H1 (cell line): ENCODE results near the gene SUSD6. TPM values are rescaled to one million over a fixed set of nuclear protein-coding genes. Genes with fewer than 3 reads are reported as not detected.

Source experiments
- CTCF ChIA-PET: fragments of 300-600 bp; sonication (Branson Sonifier 250); formaldehyde crosslinking; loops from one replicate; lab custom pipeline; 2021; ENCODE audit not compliant: partially characterized antibody; lab: Charles Lee
- POLR2A ChIA-PET: fragments of 300-600 bp; sonication (Branson Sonifier 250); formaldehyde crosslinking; loops from one replicate; lab custom pipeline; 2021; ENCODE audit warnings: inconsistent platforms; ENCODE audit not compliant: partially characterized antibody; lab: Charles Lee
- DNase-seq, 2 experiments: peaks; one replicate each; pipeline versions ENCODE4 v3.0.0 to v3.0.0-alpha.2; 2010 to 2022; ENCODE audit warnings: low spot score in 2 of 2, low read depth in 1 of 2, mixed read lengths in 1 of 2
- FAIRE-seq: peaks from 2 replicates; lab custom pipeline; 2011; peaks lifted over from hg19 to GRCh38; lab: Jason Lieb, UNC
- H2AFZ ChIP-seq: 2 replicates; pipeline ENCODE4 v1.8.1; 2012; ENCODE audit warnings: low read length, inconsistent platforms
- H2AK5ac ChIP-seq: 2 replicates; pipeline ENCODE4 v1.6.1; 2013; ENCODE audit warnings: low read depth, low read length
- H2BK120ac ChIP-seq: replicated peaks from 2 replicates; pipeline ENCODE3; 2013; ENCODE audit warnings: low read depth, low read length, inconsistent platforms
- H2BK12ac ChIP-seq: 2 replicates; pipeline ENCODE4 v1.6.1; 2013; ENCODE audit warnings: low read depth, low read length
- H2BK15ac ChIP-seq: 2 replicates; pipeline ENCODE4 v1.6.1; 2013; ENCODE audit warnings: low read length
- H2BK20ac ChIP-seq: 2 replicates; pipeline ENCODE4 v1.6.1; 2013; ENCODE audit warnings: low read length
- H2BK5ac ChIP-seq: 2 replicates; pipeline ENCODE4 v1.6.1; 2013; ENCODE audit warnings: low read depth, low read length
- H3K14ac ChIP-seq: 2 replicates; pipeline ENCODE4 v1.6.1; 2013; ENCODE audit warnings: inconsistent platforms; ENCODE audit not compliant: insufficient read length
- H3K18ac ChIP-seq: 2 replicates; pipeline ENCODE4 v1.6.1; 2013; ENCODE audit warnings: low read length; ENCODE audit errors: extremely low read depth
- H3K23ac ChIP-seq: 2 replicates; pipeline ENCODE4 v1.6.1; 2013; ENCODE audit warnings: inconsistent platforms; ENCODE audit not compliant: insufficient read length
- H3K23me2 ChIP-seq: 2 replicates; pipeline ENCODE4 v1.6.1; 2013; ENCODE audit warnings: low read depth, low read length
- H3K27ac ChIP-seq: 2 replicates; pipeline ENCODE4 v1.6.1; 2011; ENCODE audit warnings: low read depth, low read length, inconsistent platforms
- H3K27me3 ChIP-seq, 4 experiments: replicated peaks in 1 of 4; 1 replicate in 1 of 4; 2 replicates in 3 of 4; pipeline versions ENCODE4 v1.6.1 to v1.8.1; 2011 to 2013; ENCODE audit warnings: low read length in 3 of 4, mild to moderate bottlenecking in 3 of 4, inconsistent platforms in 2 of 4, mixed read lengths in 2 of 4, moderate library complexity in 1 of 4; ENCODE audit not compliant: control insufficient read depth in 3 of 4, insufficient read depth in 3 of 4; ENCODE audit errors: extremely low read depth in 1 of 4
- H3K36me3 ChIP-seq, 4 experiments: 2 replicates each; pipeline versions ENCODE4 v1.6.1 to v1.8.1; 2011 to 2013; ENCODE audit warnings: mild to moderate bottlenecking in 4 of 4, low read length in 3 of 4, moderate library complexity in 2 of 4, control low read depth in 1 of 4, inconsistent platforms in 1 of 4; ENCODE audit not compliant: insufficient read depth in 4 of 4, control insufficient read depth in 2 of 4
- H3K4ac ChIP-seq: replicated peaks from 2 replicates; pipeline ENCODE3; 2013; ENCODE audit warnings: low read length, low read depth, mixed read lengths, inconsistent platforms; ENCODE audit not compliant: insufficient read length
- H3K4me1 ChIP-seq, 4 experiments: replicated peaks in 1 of 4; 1 replicate in 1 of 4; 2 replicates in 3 of 4; pipeline versions ENCODE4 v1.6.1 to v1.8.1; 2011 to 2013; ENCODE audit warnings: low read length in 3 of 4, inconsistent platforms in 2 of 4, mixed read lengths in 1 of 4; ENCODE audit not compliant: insufficient read depth in 4 of 4, control insufficient read depth in 3 of 4
- H3K4me2 ChIP-seq, 2 experiments: 2 replicates each; pipeline versions ENCODE4 v1.6.1 to v1.8.1; 2011 to 2013; ENCODE audit warnings: low read depth in 2 of 2, low read length in 2 of 2, control low read depth in 1 of 2, inconsistent platforms in 1 of 2, mild to moderate bottlenecking in 1 of 2; ENCODE audit not compliant: insufficient read depth in 1 of 2
- H3K4me3 ChIP-seq, 4 experiments: fragments of 200-600, 300-600 bp in 1 of 4; sonication (generic), shearing (Covaris generic), sonication (Bioruptor Twin) in 1 of 4; 2 replicates each; pipeline versions ENCODE4 v1.5.1 to v1.8.1; 2011 to 2016; ENCODE audit warnings: low read length in 4 of 4, low read depth in 3 of 4, control low read depth in 2 of 4, inconsistent platforms in 2 of 4, mild to moderate bottlenecking in 2 of 4, mixed read lengths in 1 of 4, moderate library complexity in 1 of 4; ENCODE audit not compliant: insufficient read depth in 2 of 4; ENCODE audit errors: extremely low read depth in 1 of 4
- H3K56ac ChIP-seq: replicated peaks from 2 replicates; pipeline ENCODE3; 2013; ENCODE audit warnings: low read depth, mild to moderate bottlenecking, mixed read lengths, low read length, inconsistent platforms; ENCODE audit not compliant: insufficient read length
- H3K79me1 ChIP-seq: 2 replicates; pipeline ENCODE4 v1.6.1; 2013; ENCODE audit warnings: low read depth, low read length, control low read depth
- H3K79me2 ChIP-seq, 2 experiments: 2 replicates each; pipeline versions ENCODE4 v1.6.1 to v1.8.1; 2012 to 2013; ENCODE audit warnings: low read length in 2 of 2, mild to moderate bottlenecking in 2 of 2, inconsistent platforms in 1 of 2; ENCODE audit not compliant: insufficient read depth in 2 of 2, control insufficient read depth in 1 of 2
- H3K9ac ChIP-seq, 4 experiments: replicated peaks in 1 of 4; 1 replicate in 1 of 4; 2 replicates in 3 of 4; pipeline versions ENCODE4 v1.6.1 to v1.8.1; 2011 to 2013; ENCODE audit warnings: low read depth in 3 of 4, low read length in 3 of 4, control low read depth in 2 of 4, mild to moderate bottlenecking in 2 of 4, moderate library complexity in 2 of 4, inconsistent platforms in 1 of 4; ENCODE audit errors: extremely low read depth in 1 of 4
- H3K9me3 ChIP-seq, 2 experiments: 2 replicates each; pipeline versions ENCODE4 v1.6.1 to v1.8.1; 2012 to 2013; ENCODE audit warnings: mild to moderate bottlenecking in 2 of 2, moderate library complexity in 2 of 2, control low read depth in 1 of 2, inconsistent platforms in 1 of 2, low read depth in 1 of 2, low read length in 1 of 2, mixed read lengths in 1 of 2; ENCODE audit not compliant: insufficient read depth in 2 of 2
- H4K20me1 ChIP-seq, 2 experiments: replicated peaks in 1 of 2; 2 replicates each; pipeline versions ENCODE3 to v1.8.1; 2011 to 2013; ENCODE audit warnings: inconsistent platforms in 2 of 2, low read length in 2 of 2, mild to moderate bottlenecking in 1 of 2; ENCODE audit not compliant: insufficient read depth in 2 of 2, control insufficient read depth in 1 of 2
- H4K5ac ChIP-seq: 2 replicates; pipeline ENCODE4 v1.6.1; 2013; ENCODE audit warnings: low read length, low read depth, mixed read lengths, inconsistent platforms; ENCODE audit not compliant: insufficient read length
- H4K8ac ChIP-seq: 2 replicates; pipeline ENCODE4 v1.8.0; 2013; ENCODE audit warnings: mild to moderate bottlenecking, moderate library complexity, low read length, inconsistent platforms; ENCODE audit not compliant: insufficient read depth; ENCODE audit errors: extremely low read depth
- H4K91ac ChIP-seq: replicated peaks from 2 replicates; pipeline ENCODE3; 2013; ENCODE audit warnings: low read length, mixed read lengths, inconsistent platforms; ENCODE audit not compliant: insufficient read length
- HDAC6 ChIP-seq: IDR thresholded peaks from one replicate; pipeline ENCODE4 v1.7.1; 2012; ENCODE audit warnings: low read depth, mild to moderate bottlenecking, inconsistent platforms, low read length, moderate library complexity
- MAX ChIP-seq: IDR thresholded peaks from 2 replicates; pipeline ENCODE4 v1.6.1; 2012; ENCODE audit warnings: inconsistent platforms
- NRF1 ChIP-seq: IDR thresholded peaks from 2 replicates; pipeline ENCODE4 v1.6.1; 2011; ENCODE audit warnings: mild to moderate bottlenecking, low read depth, low read length, improper control_type of control experiment
- POU5F1 ChIP-seq: IDR thresholded peaks from 2 replicates; pipeline ENCODE4 v1.6.1; 2011; ENCODE audit warnings: low read depth, mild to moderate bottlenecking, low read length, moderate library complexity
- TAF1 ChIP-seq: IDR thresholded peaks from 2 replicates; pipeline ENCODE4 v1.6.1; 2011; ENCODE audit warnings: mild to moderate bottlenecking, low read depth, low read length
- WGBS, 2 experiments: shearing (Covaris generic) in 1 of 2; methylation state at CpG; one replicate each; pipeline versions ENCODE4 v1.1.6 to v1.1.7; 2013 to 2015; ENCODE audit warnings: low lambda C conversion rate in 2 of 2, mixed read lengths in 2 of 2, inconsistent platforms in 1 of 2, low coverage in 1 of 2, missing lambda C conversion rate in 1 of 2; ENCODE audit not compliant: insufficient replicate concordance in 2 of 2, insufficient coverage in 1 of 2, insufficient read length in 1 of 2; ENCODE audit errors: extremely low coverage in 1 of 2, missing lambda C conversion rate in 1 of 2; 5-methylcytosine and 5-hydroxymethylcytosine counted together
- polyA plus RNA-seq, 7 experiments: library from polyadenylated mRNA; depleted of rRNA in 3 of 7; stranded (reverse) in 5 of 7; unstranded in 2 of 7; fragments of >200 nt in 5 of 7; fragments of 200-250 nt in 2 of 7; gene quantifications; 1 replicate in 5 of 7; 2 replicates in 1 of 7; 4 replicates in 1 of 7; pipeline versions ENCODE4 v1.2.1 to v1.2.3, GENCODE V29; 2011 to 2013; ENCODE audit warnings: missing spikeins in 2 of 7, mixed read lengths in 2 of 7
- total RNA-seq: library from RNA; stranded (reverse); fragmentation: NEBNext Ultra II Directional; extraction: Animal tissue kit (Norgen Biotek cat#: 25700); gene quantifications from 2 replicates; pipeline ENCODE4 v1.2.1, GENCODE V29; 2021

Gene SUSD6
- total and polyA plus RNA-seq, 2 of the 8 experiments (the other 6 are each of a cell fraction or from before 2014, with no cell fraction given), result 3.0 to 3.8 TPM

- Histone ChIP-seq H3K4me1 (no peaks in the 10 kb centered on the region; a peak in 1 of 7 replicates), H2BK12ac (no peak overlapping the region), H3K4ac (no peak overlapping the region), H2BK15ac (no peak overlapping the region), H2BK5ac (no peak overlapping the region), H3K79me2 (no peaks in the 10 kb centered on the region), H3K9ac (no peak overlapping the region), H3K27ac (no peak overlapping the region), H3K23me2 (no peaks in the 10 kb centered on the region), H2AFZ (no peak overlapping the region), H2BK120ac (no peak overlapping the region), H3K18ac (no peak overlapping the region), H3K4me2 (no peak overlapping the region), H4K91ac (no peak overlapping the region), H4K20me1 (no peaks in the 10 kb centered on the region), H2AK5ac (no peak overlapping the region), H3K4me3 (no peak overlapping the region), H3K9me3 (no peaks in the 10 kb centered on the region), H3K79me1 (no peaks in the 10 kb centered on the region), H3K36me3 (no peaks in the 10 kb centered on the region), H3K23ac (no peak overlapping the region), H4K5ac (no peak overlapping the region), H2BK20ac (no peak overlapping the region), H3K14ac (no peak overlapping the region), H3K27me3 (no peaks in the 10 kb centered on the region), H4K8ac (no peak overlapping the region), H3K56ac (no peak overlapping the region)
- FAIRE-seq (no peak), DNase-seq (no peak)
- 87% methylated on average over 4 of the region's 4 CpGs; no CpG with 5 or more reads in 1 of the 2 experiments for WGBS, 2 experiments
- CTCF ChIA-PET, result interaction anchor here (0.7 to 5.0 kb wide), 14 partner anchors 8 to 164 kb away, joined by 3 to 47 read pairs (median 8); partner anchors contain the start of gene CCDC177
- POLR2A ChIA-PET, result interaction anchor here (0.6 kb wide), 1 partner anchor 12 kb away, joined by 3 read pairs; no protein-coding TSS in a partner anchor
- no peak for TF ChIP-seq HDAC6
- TF ChIP-seq MAX, result no peak
- TF ChIP-seq POU5F1, result no peak
- no peak for TF ChIP-seq TAF1
- TF ChIP-seq NRF1, result no peak
Observed at GRCh38 chr14:69586404-69586803, 25.0 kb upstream of the SUSD6 start.
